ENCODE results near the gene DNM3.
A peak's percentile ranks its signal among the peaks of the same experiment; 100 is the strongest.

Gene DNM3

DNA sequence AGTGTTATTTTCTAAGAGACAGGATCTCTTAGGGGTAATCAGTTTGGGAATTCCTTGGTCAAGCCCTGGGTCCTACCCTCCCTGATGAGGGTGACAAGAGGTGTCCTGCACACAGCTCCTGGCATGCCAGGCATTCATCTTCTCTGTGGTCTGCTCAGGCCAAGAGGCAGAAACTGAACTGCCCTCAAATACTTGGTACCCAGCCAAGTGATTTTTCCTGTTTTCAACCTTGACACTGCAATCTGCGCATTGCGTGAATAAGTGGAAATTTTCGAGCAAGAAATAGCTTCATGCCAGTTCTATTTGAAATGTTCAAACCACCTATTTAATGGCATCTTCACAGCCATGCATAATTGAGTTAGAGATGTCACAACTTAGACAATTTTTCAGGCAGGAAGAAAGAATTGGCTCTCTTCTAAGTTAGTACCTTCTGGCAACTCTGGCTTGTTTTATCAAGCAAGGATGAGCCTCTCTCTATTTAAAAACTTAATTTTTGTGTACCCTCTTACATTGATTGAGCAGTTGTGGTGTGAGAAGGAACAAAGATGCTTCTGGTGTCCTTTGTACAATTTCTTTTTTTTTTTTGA lies 27.0 kb downstream of the DNM3 start:
- TF ChIP-seq, protein P1, sequence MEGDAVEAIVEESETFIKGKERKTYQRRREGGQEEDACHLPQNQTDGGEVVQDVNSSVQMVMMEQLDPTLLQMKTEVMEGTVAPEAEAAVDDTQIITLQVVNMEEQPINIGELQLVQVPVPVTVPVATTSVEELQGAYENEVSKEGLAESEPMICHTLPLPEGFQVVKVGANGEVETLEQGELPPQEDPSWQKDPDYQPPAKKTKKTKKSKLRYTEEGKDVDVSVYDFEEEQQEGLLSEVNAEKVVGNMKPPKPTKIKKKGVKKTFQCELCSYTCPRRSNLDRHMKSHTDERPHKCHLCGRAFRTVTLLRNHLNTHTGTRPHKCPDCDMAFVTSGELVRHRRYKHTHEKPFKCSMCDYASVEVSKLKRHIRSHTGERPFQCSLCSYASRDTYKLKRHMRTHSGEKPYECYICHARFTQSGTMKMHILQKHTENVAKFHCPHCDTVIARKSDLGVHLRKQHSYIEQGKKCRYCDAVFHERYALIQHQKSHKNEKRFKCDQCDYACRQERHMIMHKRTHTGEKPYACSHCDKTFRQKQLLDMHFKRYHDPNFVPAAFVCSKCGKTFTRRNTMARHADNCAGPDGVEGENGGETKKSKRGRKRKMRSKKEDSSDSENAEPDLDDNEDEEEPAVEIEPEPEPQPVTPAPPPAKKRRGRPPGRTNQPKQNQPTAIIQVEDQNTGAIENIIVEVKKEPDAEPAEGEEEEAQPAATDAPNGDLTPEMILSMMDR (conservative IDR thresholded peaks at IDR 0.05; ENCODE audit: low read length), result no peak
- no peak overlapping the region for H3K4me3 ChIP-seq (ENCODE audit: low read length)
- DNase-seq (ENCODE audit: low read depth), result no peak

DNA sequence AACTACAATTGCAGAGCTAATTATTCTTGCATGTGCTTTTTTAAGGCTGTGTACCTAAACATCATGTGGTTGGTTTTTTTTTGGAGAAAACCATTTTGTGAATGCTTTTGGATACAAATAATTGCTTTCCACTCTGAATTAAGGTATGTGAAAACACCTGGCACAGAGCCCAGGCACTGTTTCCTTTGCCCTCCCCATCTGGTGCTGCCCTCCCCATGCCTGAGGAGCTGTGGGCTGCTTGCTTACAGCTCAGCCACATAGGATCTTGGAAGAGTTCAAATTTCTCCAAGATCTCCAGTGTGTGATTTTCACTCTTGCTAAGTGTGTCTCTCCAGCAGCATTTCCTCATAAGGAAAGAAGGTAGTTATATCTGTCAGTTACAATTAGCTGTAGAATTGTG lies 27.8 kb downstream of the DNM3 start:
- TF ChIP-seq, protein P1 (conservative IDR thresholded peaks at IDR 0.05; ENCODE audit: low read length), result no peak
- DNase-seq (ENCODE audit: low read depth), result peak; percentile 41
- no peak overlapping the region for H3K4me3 ChIP-seq (ENCODE audit: low read length)

DNA sequence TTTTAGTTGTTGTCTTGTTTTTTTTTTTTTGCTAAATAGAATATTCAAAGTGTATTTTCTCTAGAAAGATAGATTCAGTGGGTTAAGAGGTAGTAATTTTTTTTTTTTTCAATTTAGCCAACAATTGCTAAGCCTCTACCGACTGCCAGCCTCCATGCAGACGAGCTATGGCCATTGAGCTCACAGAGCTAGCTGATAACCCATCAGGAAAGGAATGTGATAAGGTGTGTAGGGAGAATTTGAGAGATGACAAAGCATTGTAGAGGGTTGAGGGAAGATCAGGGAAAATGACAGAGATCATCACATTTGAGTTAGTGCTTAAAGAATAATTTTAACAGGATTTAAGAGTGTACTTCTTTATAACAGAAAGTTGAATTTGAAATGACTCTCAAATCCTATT lies 30.6 kb downstream of the DNM3 start:
- no peak for DNase-seq (ENCODE audit: low read depth)
- TF ChIP-seq, protein P1 (conservative IDR thresholded peaks at IDR 0.05; ENCODE audit: low read length), result no peak
- H3K4me3 ChIP-seq (ENCODE audit: low read length), result no peak overlapping the region

DNA sequence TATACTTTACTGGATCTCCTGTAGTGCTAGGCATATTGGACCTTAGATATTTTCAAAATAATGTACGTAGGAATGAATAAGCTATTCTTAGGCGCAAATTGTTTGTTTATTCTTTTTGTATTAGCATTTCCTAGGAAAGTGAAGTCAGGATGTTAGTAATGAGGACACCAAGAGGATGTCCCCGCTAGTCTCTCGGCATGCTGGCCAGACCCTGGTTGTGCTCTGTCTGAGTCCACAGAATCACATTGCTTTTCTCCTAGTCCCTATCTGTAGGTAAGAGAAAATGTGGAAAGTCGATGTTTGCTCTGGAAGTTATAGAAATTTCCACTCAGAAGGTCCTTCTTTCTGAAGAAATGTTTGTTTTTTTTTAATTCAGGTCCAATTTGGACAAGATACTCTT lies 31.1 kb downstream of the DNM3 start:
- no peak for DNase-seq (ENCODE audit: low read depth)
- TF ChIP-seq, protein P1 (conservative IDR thresholded peaks at IDR 0.05; ENCODE audit: low read length), result no peak
- no peak overlapping the region for H3K4me3 ChIP-seq (ENCODE audit: low read length)

DNA sequence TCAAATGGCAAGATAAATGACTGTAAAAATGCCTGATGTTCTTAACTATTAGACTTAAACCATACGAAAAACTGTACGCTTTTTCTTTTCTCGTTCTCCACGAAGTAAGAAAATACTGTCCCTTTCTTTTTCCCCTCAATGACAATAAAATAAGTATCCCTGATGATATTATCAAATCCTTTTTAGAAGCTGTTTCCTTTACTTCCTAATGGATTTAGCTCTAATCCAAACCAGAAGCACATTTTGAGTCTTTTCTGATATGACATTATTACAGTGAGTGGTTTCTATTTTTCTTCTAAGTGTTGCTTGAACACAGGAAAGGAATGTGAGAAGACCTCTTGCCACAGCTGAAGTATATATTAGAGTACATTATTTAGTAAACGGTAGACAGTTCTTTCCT lies 32.4 kb downstream of the DNM3 start:
- TF ChIP-seq, protein P1 (conservative IDR thresholded peaks at IDR 0.05; ENCODE audit: low read length), result no peak
- H3K4me3 ChIP-seq (ENCODE audit: low read length), result no peak overlapping the region
- no peak for DNase-seq (ENCODE audit: low read depth)

DNA sequence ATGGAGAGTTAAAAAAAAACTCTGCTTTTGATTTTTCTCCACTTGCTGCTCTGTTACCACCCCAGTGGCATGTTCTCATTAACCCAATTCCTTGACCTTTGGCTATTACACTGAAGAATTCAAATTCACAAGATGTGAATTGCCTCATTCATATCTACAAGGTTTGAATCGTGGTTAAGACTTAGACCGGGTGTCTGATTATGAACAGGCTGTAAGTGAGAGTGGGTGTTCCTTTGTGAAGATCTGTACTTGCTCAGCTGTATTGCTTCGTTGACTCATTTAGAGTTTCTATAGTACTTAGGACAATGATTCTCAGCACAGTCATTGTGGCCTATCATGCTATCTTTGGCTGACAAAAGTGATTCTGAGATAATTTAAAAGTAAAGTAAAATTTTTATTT lies 36.4 kb downstream of the DNM3 start:
- peak; percentile 17 for DNase-seq (ENCODE audit: low read depth)
- TF ChIP-seq, protein P1 (conservative IDR thresholded peaks at IDR 0.05; ENCODE audit: low read length), result no peak
- no peak overlapping the region for H3K4me3 ChIP-seq (ENCODE audit: low read length)

DNA sequence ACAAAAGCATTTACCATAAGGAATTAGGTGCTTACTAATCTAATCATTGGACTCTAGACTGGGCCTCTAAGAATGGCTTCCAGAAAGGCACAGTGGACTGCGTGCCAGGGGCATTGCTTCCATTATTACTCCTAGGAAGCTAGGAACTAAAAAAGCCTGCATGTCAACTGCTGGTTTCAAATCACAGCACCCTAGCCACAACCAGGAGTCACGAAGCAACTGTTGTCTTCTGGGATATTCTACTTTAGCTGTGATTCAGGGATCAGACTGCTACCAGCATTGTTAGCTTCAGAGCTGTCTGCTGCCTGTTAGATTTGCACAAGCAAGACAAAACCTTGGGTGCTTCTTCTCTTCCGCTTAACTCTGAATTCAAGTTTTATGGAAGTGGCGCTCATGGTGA lies 38.3 kb downstream of the DNM3 start:
- TF ChIP-seq, protein P1 (conservative IDR thresholded peaks at IDR 0.05; ENCODE audit: low read length), result no peak
- no peak overlapping the region for H3K4me3 ChIP-seq (ENCODE audit: low read length)
- DNase-seq (ENCODE audit: low read depth), result no peak

Data from AG10803 (cell line).